Measurements from ENCODE around the gene TEFM. TPM values are rescaled to one million over a fixed set of nuclear protein-coding genes. Genes with fewer than 3 reads are reported as not detected.

The TEFM gene
- total and polyA plus RNA-seq, 2 donors (not counting 3 experiments of a cell fraction or from before 2014, with no cell fraction given): 4.8 to 12.7 TPM

DNA sequence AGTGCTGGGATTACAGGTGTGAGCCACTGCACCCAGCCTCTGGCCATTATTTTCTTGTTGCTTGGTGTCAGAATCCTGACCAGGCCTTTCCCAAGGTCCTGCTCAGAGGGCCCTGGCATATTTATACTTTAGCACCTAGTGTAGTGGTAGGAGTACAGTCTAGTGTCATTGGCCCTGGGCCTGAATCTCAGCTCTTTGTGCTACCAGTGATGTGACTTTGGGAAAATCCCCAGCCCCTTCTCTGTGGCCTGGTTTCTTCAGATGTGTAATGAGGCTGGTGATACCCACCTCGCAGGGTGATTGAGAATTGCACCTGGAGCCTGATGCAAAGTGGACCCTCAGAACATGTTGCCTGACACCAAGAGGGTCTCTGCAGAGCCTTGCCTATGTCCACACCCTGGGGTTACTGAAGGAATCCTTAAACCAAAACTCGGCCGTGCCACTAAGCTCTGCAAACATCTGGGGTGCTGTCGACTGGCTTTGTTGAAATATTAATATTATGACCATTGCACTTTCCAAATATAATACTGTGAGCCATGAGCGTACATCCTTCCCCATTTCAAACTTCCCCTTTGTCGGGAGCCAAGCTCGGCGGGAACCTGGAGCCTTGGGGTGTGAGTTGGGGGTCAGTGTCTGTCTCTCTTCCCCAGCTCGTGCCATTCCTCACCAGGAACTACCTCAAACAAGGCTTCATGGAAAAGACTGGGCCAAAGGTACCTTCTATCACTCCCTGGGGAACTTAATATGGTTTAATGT lies 46.8 kb upstream of the TEFM start:
- Histone ChIP-seq H3K79me2 (ENCODE audit: control insufficient read depth, insufficient read depth, low read length) (no peaks in the 10 kb centered on the region), H4K20me1 (replicated peaks; ENCODE audit: control insufficient read depth, extremely low read depth, insufficient read depth, low read length) (no peaks in the 10 kb centered on the region), H3K4me1 (ENCODE audit: control insufficient read depth, extremely low read depth, insufficient read depth, low read length) (no peaks in the 10 kb centered on the region), H3K4me3 (replicated peaks in 1 of 3; ENCODE audit: insufficient read depth in 1 of 3, low read depth in 1 of 3, low read length in 3 of 3) (no peak overlapping the region), H3K9me3 (replicated peaks; ENCODE audit: control insufficient read depth, insufficient read depth, low read length) (no peaks in the 10 kb centered on the region), H3K36me3 (ENCODE audit: control insufficient read depth in 2 of 2, extremely low read depth in 1 of 2, insufficient read depth in 2 of 2, low read length in 2 of 2) (no peaks in the 10 kb centered on the region), H3K9ac (replicated peaks; ENCODE audit: extremely low read depth, insufficient read depth, low read length) (no peak overlapping the region), H3K27ac (ENCODE audit: insufficient read depth, low read depth, low read length) (no peak overlapping the region), H2AFZ (ENCODE audit: low read depth, low read length) (no peak overlapping the region), H3K9me1 (replicated peaks; ENCODE audit: control insufficient read depth, extremely low read depth, insufficient read depth, low read length) (no peaks in the 10 kb centered on the region), H3K4me2 (ENCODE audit: insufficient read depth, low read length) (no peak overlapping the region), H3K27me3 (ENCODE audit: control insufficient read depth in 2 of 2, insufficient read depth in 2 of 2, low read length in 2 of 2) (no peaks in the 10 kb centered on the region)
- intact Hi-C loops (cut with micrococcal nuclease): no loop called here
- TF ChIP-seq POLR2A (IDR thresholded peaks at IDR 0.05; ENCODE audit: low read depth, low read length) (no peak), JUN (IDR thresholded peaks at IDR 0.05; ENCODE audit: borderline replicate concordance, insufficient read depth, insufficient read length, low read depth) (no peak), EZH2 (IDR thresholded peaks at IDR 0.05; ENCODE audit: borderline replicate concordance, low read depth, low read length, severe bottlenecking) (no peak), FOS (IDR thresholded peaks at IDR 0.05; ENCODE audit: borderline replicate concordance, insufficient read depth, low read length) (no peak), GATA2 (IDR thresholded peaks at IDR 0.05; ENCODE audit: insufficient read depth, insufficient read length, low read depth, low read length) (no peak)
- TF ChIP-seq, protein P1, sequence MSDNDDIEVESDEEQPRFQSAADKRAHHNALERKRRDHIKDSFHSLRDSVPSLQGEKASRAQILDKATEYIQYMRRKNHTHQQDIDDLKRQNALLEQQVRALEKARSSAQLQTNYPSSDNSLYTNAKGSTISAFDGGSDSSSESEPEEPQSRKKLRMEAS (IDR thresholded peaks at IDR 0.05; ENCODE audit: insufficient read depth, insufficient read length): no peak
- TF ChIP-seq, protein P2, sequence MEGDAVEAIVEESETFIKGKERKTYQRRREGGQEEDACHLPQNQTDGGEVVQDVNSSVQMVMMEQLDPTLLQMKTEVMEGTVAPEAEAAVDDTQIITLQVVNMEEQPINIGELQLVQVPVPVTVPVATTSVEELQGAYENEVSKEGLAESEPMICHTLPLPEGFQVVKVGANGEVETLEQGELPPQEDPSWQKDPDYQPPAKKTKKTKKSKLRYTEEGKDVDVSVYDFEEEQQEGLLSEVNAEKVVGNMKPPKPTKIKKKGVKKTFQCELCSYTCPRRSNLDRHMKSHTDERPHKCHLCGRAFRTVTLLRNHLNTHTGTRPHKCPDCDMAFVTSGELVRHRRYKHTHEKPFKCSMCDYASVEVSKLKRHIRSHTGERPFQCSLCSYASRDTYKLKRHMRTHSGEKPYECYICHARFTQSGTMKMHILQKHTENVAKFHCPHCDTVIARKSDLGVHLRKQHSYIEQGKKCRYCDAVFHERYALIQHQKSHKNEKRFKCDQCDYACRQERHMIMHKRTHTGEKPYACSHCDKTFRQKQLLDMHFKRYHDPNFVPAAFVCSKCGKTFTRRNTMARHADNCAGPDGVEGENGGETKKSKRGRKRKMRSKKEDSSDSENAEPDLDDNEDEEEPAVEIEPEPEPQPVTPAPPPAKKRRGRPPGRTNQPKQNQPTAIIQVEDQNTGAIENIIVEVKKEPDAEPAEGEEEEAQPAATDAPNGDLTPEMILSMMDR (IDR thresholded peaks at IDR 0.05; ENCODE audit: extremely low read depth in 1 of 2, insufficient read depth in 1 of 2, low read depth in 1 of 2, low read length in 2 of 2): no peak
- dilution Hi-C loops (cut with MboI; ENCODE audit: extremely low pct_ligation_motif_present, low sequenced_read_pairs): no loop called here
- CTCF ChIA-PET: no interaction called here
- BruUV-seq (replicated peaks): no TSS peak
- FAIRE-seq (no peak), DNase-seq (ENCODE audit: low read depth, low spot score) (no peak)
- POLR2A ChIA-PET: no interaction called here

Measured in endothelial cell of umbilical vein (primary cell).